IPS DF 4.7 (cell line): Measurements from ENCODE around the gene INPP5F.
"Not testable (repeated sequence)": the region's sequence is repeated elsewhere in the genome, so short reads cannot be mapped to it uniquely, and the experiment has no call there.

Experiments used
- DNase-seq: peaks from one replicate; pipeline ENCODE4 v3.0.0-alpha.2; 2013; ENCODE audit warnings: low spot score; ENCODE audit errors: extremely low read depth

The INPP5F gene

GRCh38 chr10:119862524-119862923 lies 136.7 kb downstream of the INPP5F start:
- no peak for DNase-seq

- DNase-seq = no peak
These were observed 138.2 kb downstream of the INPP5F start for GRCh38 chr10:119863951-119864565.

GRCh38 chr10:119865699-119866240 lies 139.9 kb downstream of the INPP5F start:
- DNase-seq = no peak

- no peak for DNase-seq
These were observed 141.5 kb downstream of the INPP5F start for GRCh38 chr10:119867317-119867716.

- DNase-seq = not testable (repeated sequence)
These were observed 143.5 kb downstream of the INPP5F start for GRCh38 chr10:119869398-119869797.

- DNase-seq = no peak
These were observed 146.2 kb downstream of the INPP5F start for GRCh38 chr10:119871881-119872609.

- DNase-seq = no peak
These were observed 146.7 kb downstream of the INPP5F start, which contains the start of gene MCMBP for GRCh38 chr10:119872610-119872859. Gene MCMBP (minus strand): TSS chr10:119872843. CDS start chr10:119872584, 259 bp downstream.

GRCh38 chr10:119872860-119873681 lies 147.2 kb downstream of the INPP5F start:
- DNase-seq = no peak

- DNase-seq = no peak
These were observed 152.7 kb downstream of the INPP5F start for GRCh38 chr10:119878524-119878923.
